ENCODE data around the gene DYNLL2.

DNA sequence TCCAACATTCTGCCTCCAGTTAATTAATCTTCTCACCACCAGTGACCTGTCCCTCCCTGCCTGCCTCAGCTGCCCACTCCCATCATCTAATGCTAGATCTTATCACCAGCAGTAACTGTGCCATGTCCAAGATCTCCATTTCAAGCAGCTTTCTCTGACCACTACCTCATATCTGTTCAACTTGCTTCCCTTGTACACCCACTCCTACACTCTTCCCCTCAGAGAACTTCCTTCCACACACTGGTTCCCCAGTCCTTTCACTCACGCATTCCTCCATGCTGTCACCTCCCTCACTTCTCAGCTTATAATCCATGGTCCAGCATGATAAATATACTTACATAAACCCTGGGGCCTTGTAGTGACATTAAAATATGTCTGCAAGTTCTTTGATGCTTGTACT is 31.8 kb upstream of the DYNLL2 start:
- TF ChIP-seq POLR2A (IDR thresholded peaks at IDR 0.05; ENCODE audit: low read depth, low read length) = no peak
- no peak for TF ChIP-seq POLR2AphosphoS5 (IDR thresholded peaks at IDR 0.05; ENCODE audit: low read depth, low read length)
- no peak for TF ChIP-seq TAF1 (IDR thresholded peaks at IDR 0.05; ENCODE audit: borderline replicate concordance, low read depth, low read length)

Measured in GM12892 (cell line).